CD14-positive monocyte (primary cell): Measurements from ENCODE around the gene HOXB8. TPM values are rescaled to one million over a fixed set of nuclear protein-coding genes. Genes with fewer than 3 reads are reported as not detected.

Experiments used
- DNase-seq, 3 donors: peaks; one replicate each; pipeline ENCODE4 v3.0.0-alpha.2; 2011 to 2022
- H2AFZ ChIP-seq: 2 replicates; pipeline ENCODE4 v1.6.0; 2012; ENCODE audit warnings: mild to moderate bottlenecking, low read depth, low read length, inconsistent platforms; ENCODE audit not compliant: insufficient read depth, poor library complexity, severe bottlenecking
- H3K27ac ChIP-seq, 2 donors: 1 replicate in 1 of 2; 2 replicates in 1 of 2; pipeline ENCODE4 v1.5.1; 2012 to 2013; ENCODE audit warnings: low read length in 2 of 2, control low read depth in 1 of 2, inconsistent platforms in 1 of 2, low read depth in 1 of 2, mild to moderate bottlenecking in 1 of 2
- H3K27me3 ChIP-seq, 2 donors: one replicate each; pipeline versions ENCODE4 v1.6.0 to v1.6.1; 2011 to 2013; ENCODE audit warnings: low read length in 2 of 2; ENCODE audit not compliant: control insufficient read depth in 2 of 2, insufficient read depth in 2 of 2
- H3K36me3 ChIP-seq, 2 donors: replicated peaks in 1 of 2; 1 replicate in 1 of 2; 2 replicates in 1 of 2; pipeline versions ENCODE4 v1.5.1 to v1.6.1; 2012 to 2013; ENCODE audit warnings: low read length in 2 of 2, control low read depth in 1 of 2, inconsistent platforms in 1 of 2, mild to moderate bottlenecking in 1 of 2; ENCODE audit not compliant: insufficient read depth in 2 of 2, control insufficient read depth in 1 of 2
- H3K4me1 ChIP-seq, 2 donors: 1 replicate in 1 of 2; 2 replicates in 1 of 2; pipeline versions ENCODE4 v1.5.1 to v1.6.1; 2012 to 2013; ENCODE audit warnings: low read length in 2 of 2, control low read depth in 1 of 2, inconsistent platforms in 1 of 2, mild to moderate bottlenecking in 1 of 2, moderate library complexity in 1 of 2; ENCODE audit not compliant: insufficient read depth in 2 of 2, control insufficient read depth in 1 of 2
- H3K4me2 ChIP-seq: replicated peaks from 2 replicates; pipeline ENCODE3; 2012; ENCODE audit warnings: low read length, moderate library complexity, mild to moderate bottlenecking; ENCODE audit not compliant: poor library complexity, severe bottlenecking; ENCODE audit errors: extremely low read depth
- H3K4me3 ChIP-seq, 3 experiments: fragments of 200-600 bp in 1 of 3; sonication (generic) in 1 of 3; replicated peaks in 1 of 3; 1 replicate in 2 of 3; 2 replicates in 1 of 3; pipeline ENCODE4 v1.5.1; 2011 to 2013; ENCODE audit warnings: low read length in 3 of 3, mild to moderate bottlenecking in 3 of 3, control low read depth in 2 of 3, low read depth in 2 of 3, inconsistent platforms in 1 of 3, moderate library complexity in 1 of 3
- H3K79me2 ChIP-seq: 2 replicates; pipeline ENCODE4 v1.6.0; 2012; ENCODE audit warnings: mild to moderate bottlenecking, control low read depth, inconsistent platforms, low read length, moderate library complexity; ENCODE audit not compliant: insufficient read depth
- H3K9ac ChIP-seq: 2 replicates; pipeline ENCODE4 v1.6.0; 2017; ENCODE audit warnings: low read length, mild to moderate bottlenecking; ENCODE audit not compliant: insufficient read depth, poor library complexity, severe bottlenecking
- H3K9me3 ChIP-seq, 2 donors: replicated peaks in 1 of 2; 1 replicate in 1 of 2; 2 replicates in 1 of 2; pipeline versions ENCODE4 v1.5.1 to v1.6.1; 2012 to 2013; ENCODE audit warnings: low read length in 2 of 2, control low read depth in 1 of 2; ENCODE audit not compliant: control insufficient read depth in 1 of 2, insufficient read depth in 1 of 2
- H4K20me1 ChIP-seq: 2 replicates; pipeline ENCODE4 v1.6.0; 2012; ENCODE audit warnings: mild to moderate bottlenecking, low read length, control low read depth, moderate library complexity; ENCODE audit not compliant: insufficient read depth
- H3K27ac Mint-ChIP-seq, 7 donors: one replicate each; pipeline ENCODE4 v1.8.0; 2020; ENCODE audit warnings: mild to moderate bottlenecking in 7 of 7, mixed read lengths in 7 of 7, moderate library complexity in 6 of 7, inconsistent platforms in 2 of 7
- H3K27me3 Mint-ChIP-seq, 3 donors: one replicate each; pipeline ENCODE4 v1.8.0; 2021 to 2022; ENCODE audit warnings: low read depth in 3 of 3, mild to moderate bottlenecking in 3 of 3, mixed read lengths in 3 of 3, moderate library complexity in 3 of 3, inconsistent platforms in 1 of 3
- H3K36me3 Mint-ChIP-seq, 2 donors: one replicate each; pipeline ENCODE4 v1.8.0; 2020; ENCODE audit warnings: mixed read lengths in 2 of 2, inconsistent platforms in 1 of 2, mild to moderate bottlenecking in 1 of 2
- H3K4me1 Mint-ChIP-seq: one replicate; pipeline ENCODE4 v1.8.0; 2020; ENCODE audit warnings: mild to moderate bottlenecking, mixed read lengths
- H3K4me3 Mint-ChIP-seq, 2 donors: one replicate each; pipeline ENCODE4 v1.8.0; 2020; ENCODE audit warnings: mild to moderate bottlenecking in 2 of 2, mixed read lengths in 2 of 2, moderate library complexity in 1 of 2
- H3K9me3 Mint-ChIP-seq, 7 donors: one replicate each; pipeline ENCODE4 v1.8.0; 2020 to 2022; ENCODE audit warnings: mixed read lengths in 7 of 7, mild to moderate bottlenecking in 6 of 7, moderate library complexity in 6 of 7, inconsistent platforms in 2 of 7
- WGBS: methylation state at CpG from one replicate; pipeline ENCODE4 v1.1.5; 2013; ENCODE audit warnings: missing lambda C conversion rate; ENCODE audit not compliant: insufficient coverage; 5-methylcytosine and 5-hydroxymethylcytosine counted together
- intact Hi-C, 2 donors: fragments of 100-400 bp; cut with micrococcal nuclease; formaldehyde crosslinking; loops; one replicate each; pipeline versions ENCODE4 v1.15.0 to v1.15.1; 2023
- polyA plus RNA-seq, 3 donors: library from polyadenylated mRNA; depleted of rRNA in 1 of 3; unstranded in 2 of 3; stranded (reverse) in 1 of 3; fragments of 300-500 nt in 2 of 3; fragments of >200 nt in 1 of 3; fragmentation: Illumina TruSeq in 2 of 3; gene quantifications; 1 replicate in 2 of 3; 2 replicates in 1 of 3; pipeline ENCODE4 v1.2.3, GENCODE V29; 2012 to 2021
- TF ChIP-seq, protein P1 (sequence below): fragments of 200-600 bp; IDR thresholded peaks from one replicate; pipeline ENCODE4 v1.8.0; 2022; ENCODE audit warnings: antibody characterized with exemption, mild to moderate bottlenecking

Gene HOXB8
- polyA plus RNA-seq, 3 donors = not detected

DNA sequence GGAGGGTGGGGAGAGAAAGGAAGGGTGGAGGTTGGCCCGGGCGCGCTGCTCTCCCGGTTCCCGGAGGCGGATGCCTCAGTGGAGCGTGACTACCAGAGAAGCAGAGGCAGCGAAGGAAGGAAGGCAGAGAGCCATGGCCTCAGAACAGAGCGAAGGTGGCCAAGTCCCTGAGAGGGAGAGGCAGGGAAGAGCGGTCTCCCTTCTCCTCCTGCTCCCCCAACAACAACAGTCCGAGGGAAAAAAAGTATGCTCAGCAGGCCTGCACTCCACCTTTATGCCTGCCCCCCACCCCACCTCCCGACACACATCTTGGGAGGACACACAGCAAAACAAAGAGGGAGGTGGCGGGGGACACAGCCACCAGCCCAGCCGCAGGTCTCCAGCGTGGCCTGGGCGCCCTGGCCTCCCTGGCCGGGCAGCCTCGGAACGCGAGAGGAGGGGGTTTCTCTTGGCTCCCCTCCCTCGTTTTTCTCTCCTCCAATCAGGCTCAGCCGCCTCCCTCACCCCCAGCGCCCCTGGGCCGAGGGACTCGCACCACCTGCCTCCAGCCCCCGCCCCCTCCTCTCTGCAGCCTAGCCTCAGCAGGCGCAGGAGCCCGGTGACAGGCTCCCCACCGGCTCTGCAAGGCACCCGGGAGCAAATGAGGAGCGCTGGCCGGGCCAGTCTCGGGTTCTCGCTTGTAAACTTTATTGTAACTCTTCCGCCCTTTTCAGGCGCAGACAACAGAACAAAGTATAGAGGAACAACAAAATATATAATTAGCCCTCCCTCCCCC is 3.2 kb downstream of the HOXB8 start:
- no peak for DNase-seq
- H3K9ac ChIP-seq = no peak overlapping the region
- H2AFZ ChIP-seq = no peak overlapping the region
- peak overlapping the region; percentile 99 for H3K4me2 ChIP-seq
- H3K9me3 ChIP-seq = peaks cover 9 to 48% of the 10 kb centered on the region in 2 donors
- H3K4me3 ChIP-seq = peak overlapping the region in 1 of 3 experiments; percentile 78
- no peak overlapping the region for H3K27ac ChIP-seq
- no peaks in the 10 kb centered on the region for H3K36me3 ChIP-seq
- H3K4me1 Mint-ChIP-seq = peaks cover 39% of the 10 kb centered on the region
- no peaks in the 10 kb centered on the region for H3K79me2 ChIP-seq
- H3K27me3 ChIP-seq = peaks cover 73 to 98% of the 10 kb centered on the region in 2 donors
- H4K20me1 ChIP-seq = no peaks in the 10 kb centered on the region
- H3K4me1 ChIP-seq = peaks cover 36 to 43% of the 10 kb centered on the region in 2 donors
- WGBS = 2% methylated on average over 17 of the region's 36 CpGs
- peaks cover 0 to 49% (median 27%) of the 10 kb centered on the region in 7 donors for H3K9me3 Mint-ChIP-seq
- intact Hi-C loops = no loop called here
- peaks cover 93 to 98% (median 96%) of the 10 kb centered on the region in 3 donors for H3K27me3 Mint-ChIP-seq
- TF ChIP-seq, protein P1, sequence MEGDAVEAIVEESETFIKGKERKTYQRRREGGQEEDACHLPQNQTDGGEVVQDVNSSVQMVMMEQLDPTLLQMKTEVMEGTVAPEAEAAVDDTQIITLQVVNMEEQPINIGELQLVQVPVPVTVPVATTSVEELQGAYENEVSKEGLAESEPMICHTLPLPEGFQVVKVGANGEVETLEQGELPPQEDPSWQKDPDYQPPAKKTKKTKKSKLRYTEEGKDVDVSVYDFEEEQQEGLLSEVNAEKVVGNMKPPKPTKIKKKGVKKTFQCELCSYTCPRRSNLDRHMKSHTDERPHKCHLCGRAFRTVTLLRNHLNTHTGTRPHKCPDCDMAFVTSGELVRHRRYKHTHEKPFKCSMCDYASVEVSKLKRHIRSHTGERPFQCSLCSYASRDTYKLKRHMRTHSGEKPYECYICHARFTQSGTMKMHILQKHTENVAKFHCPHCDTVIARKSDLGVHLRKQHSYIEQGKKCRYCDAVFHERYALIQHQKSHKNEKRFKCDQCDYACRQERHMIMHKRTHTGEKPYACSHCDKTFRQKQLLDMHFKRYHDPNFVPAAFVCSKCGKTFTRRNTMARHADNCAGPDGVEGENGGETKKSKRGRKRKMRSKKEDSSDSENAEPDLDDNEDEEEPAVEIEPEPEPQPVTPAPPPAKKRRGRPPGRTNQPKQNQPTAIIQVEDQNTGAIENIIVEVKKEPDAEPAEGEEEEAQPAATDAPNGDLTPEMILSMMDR = no peak
- H3K4me3 Mint-ChIP-seq = peak overlapping the region; percentile 80 to 96
- peaks cover 9 to 16% of the 10 kb centered on the region in 2 donors for H3K36me3 Mint-ChIP-seq
- peak overlapping the region in 1 of 7 donors; percentile 60 for H3K27ac Mint-ChIP-seq

DNA sequence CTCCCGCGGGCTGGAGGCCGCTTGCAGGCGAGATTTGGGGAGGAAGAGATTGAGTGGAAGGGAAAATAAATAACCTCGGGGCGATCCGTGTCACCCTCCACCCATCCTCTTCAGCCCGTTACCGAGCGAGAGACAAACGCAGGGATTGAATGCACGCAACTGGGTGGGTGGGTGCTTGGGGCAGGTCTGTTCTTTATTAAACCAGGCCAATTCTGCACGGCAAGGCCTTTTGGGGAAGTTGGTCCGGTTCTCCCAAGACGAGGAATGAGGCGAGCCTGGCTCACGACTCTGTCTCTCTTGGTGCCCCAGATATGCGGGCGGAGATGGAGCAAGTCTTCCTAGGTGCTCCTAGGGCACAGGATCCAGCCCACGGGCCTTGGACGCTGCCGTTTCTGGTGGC is 3.9 kb downstream of the HOXB8 start:
- intact Hi-C loops = no loop called here
- Histone ChIP-seq H2AFZ (peak overlapping the region; percentile 86), H3K4me1 (peaks cover 36 to 43% of the 10 kb centered on the region in 2 donors), H3K27ac (no peak overlapping the region), H3K9me3 (peaks cover 9 to 42% of the 10 kb centered on the region in 2 donors), H3K4me2 (peak overlapping the region; percentile 99), H3K36me3 (no peaks in the 10 kb centered on the region), H3K79me2 (no peaks in the 10 kb centered on the region), H4K20me1 (no peaks in the 10 kb centered on the region), H3K27me3 (peaks cover 66 to 98% of the 10 kb centered on the region in 2 donors), H3K4me3 (peak overlapping the region; percentile 36 to 78 (median 51)), H3K9ac (peak overlapping the region; percentile 27)
- TF ChIP-seq, protein P1 = no peak
- Mint-ChIP-seq H3K27ac (peak overlapping the region in 1 of 7 donors; percentile 73), H3K4me3 (peak overlapping the region; percentile 80 to 96), H3K9me3 (peaks cover 0 to 45% (median 27%) of the 10 kb centered on the region in 7 donors), H3K27me3 (peaks cover 92 to 98% (median 96%) of the 10 kb centered on the region in 3 donors), H3K36me3 (peaks cover 9 to 16% of the 10 kb centered on the region in 2 donors), H3K4me1 (peaks cover 39% of the 10 kb centered on the region)
- WGBS = 2% methylated on average over 11 of the region's 22 CpGs
- peak; percentile 23 to 52 (median 49) for DNase-seq
